Natural killer cell (primary cell): ENCODE results near the gene HOXA2. TPM values are rescaled to one million over a fixed set of nuclear protein-coding genes. Genes with fewer than 3 reads are reported as not detected.

Experiments used
- ATAC-seq, 3 donors: fragments of 150-1000 bp in 2 of 3; fragments of 200-7000 bp in 1 of 3; cut with Tn5 transposase; 1 replicate in 1 of 3; 2 replicates in 2 of 3; pipeline ENCODE4 v1.10.0; 2021; ENCODE audit warnings: mild to moderate bottlenecking in 2 of 3, moderate library complexity in 2 of 3
- DNase-seq, 2 donors: peaks; one replicate each; pipeline versions ENCODE4 v3.0.0 to v3.0.0-alpha.2; 2013 to 2021; ENCODE audit warnings: mixed read lengths in 1 of 2
- H3K27ac ChIP-seq: one replicate; pipeline ENCODE4 v1.5.1; 2013; ENCODE audit warnings: mild to moderate bottlenecking, low read length
- H3K27me3 ChIP-seq: one replicate; pipeline ENCODE4 v1.6.1; 2013; ENCODE audit warnings: low read length; ENCODE audit not compliant: control insufficient read depth, insufficient read depth
- H3K36me3 ChIP-seq: one replicate; pipeline ENCODE4 v1.6.1; 2013; ENCODE audit warnings: low read length; ENCODE audit not compliant: control insufficient read depth, insufficient read depth
- H3K4me1 ChIP-seq: one replicate; pipeline ENCODE4 v1.6.1; 2013; ENCODE audit warnings: low read length; ENCODE audit not compliant: control insufficient read depth, insufficient read depth
- H3K4me3 ChIP-seq: one replicate; pipeline ENCODE4 v1.5.1; 2013; ENCODE audit warnings: low read length
- H3K9me3 ChIP-seq: one replicate; pipeline ENCODE4 v1.6.1; 2013; ENCODE audit warnings: low read length; ENCODE audit not compliant: control insufficient read depth, insufficient read depth
- H3K27ac Mint-ChIP-seq, 2 donors: one replicate each; pipeline ENCODE4 v1.8.0; 2022; ENCODE audit warnings: mild to moderate bottlenecking in 2 of 2, mixed read lengths in 2 of 2, moderate library complexity in 1 of 2
- H3K27me3 Mint-ChIP-seq, 2 donors: one replicate each; pipeline ENCODE4 v1.8.0; 2022; ENCODE audit warnings: low read depth in 2 of 2, mixed read lengths in 2 of 2
- H3K36me3 Mint-ChIP-seq: one replicate; pipeline ENCODE4 v1.8.0; 2022; ENCODE audit warnings: mixed read lengths
- H3K4me1 Mint-ChIP-seq, 2 donors: one replicate each; pipeline ENCODE4 v1.8.0; 2022; ENCODE audit warnings: mixed read lengths in 2 of 2
- H3K4me3 Mint-ChIP-seq: one replicate; pipeline ENCODE4 v1.8.0; 2022; ENCODE audit warnings: mild to moderate bottlenecking, moderate library complexity, mixed read lengths
- H3K9me3 Mint-ChIP-seq, 2 donors: one replicate each; pipeline ENCODE4 v1.8.0; 2022; ENCODE audit warnings: mixed read lengths in 2 of 2
- CTCF ChIP-seq: fragments of 200-600 bp; IDR thresholded peaks from one replicate; pipeline ENCODE4 v1.8.0; 2022; ENCODE audit warnings: antibody characterized with exemption
- WGBS: methylation state at CpG from one replicate; pipeline ENCODE4 v1.1.7; 2013; ENCODE audit warnings: missing lambda C conversion rate; ENCODE audit not compliant: insufficient coverage; 5-methylcytosine and 5-hydroxymethylcytosine counted together
- intact Hi-C: fragments of 100-400 bp; cut with micrococcal nuclease; formaldehyde crosslinking; loops from one replicate; pipeline ENCODE4 v1.14.2; 2022
- total RNA-seq, 4 donors: library from RNA; stranded (reverse); fragments of 120-200 nt in 1 of 4; gene quantifications; one replicate each; pipeline versions ENCODE4 v1.2.3 to v1.2.4, GENCODE V29; 2013 to 2022

HOXA2 gene
- total RNA-seq, 3 donors from 2014 or later (not counting 1 experiment from before 2014, with no cell fraction given): not detected

GRCh38 chr7:27141137-27141922 lies 38.8 kb upstream of the HOXA2 start:
- no peaks in the 10 kb centered on the region for H3K9me3 ChIP-seq
- peaks cover 3% of the 10 kb centered on the region for H3K4me1 ChIP-seq
- Mint-ChIP-seq H3K27me3 (peaks cover 40 to 56% of the 10 kb centered on the region in 2 donors), H3K27ac (no peak overlapping the region), H3K4me1 (peaks cover 0 to 10% of the 10 kb centered on the region in 2 donors), H3K36me3 (no peaks in the 10 kb centered on the region), H3K4me3 (peak overlapping the region; percentile 2), H3K9me3 (no peaks in the 10 kb centered on the region)
- no peak for TF ChIP-seq CTCF
- peaks cover 9% of the 10 kb centered on the region for H3K27me3 ChIP-seq
- DNase-seq (no peak), ATAC-seq (no peak)
- intact Hi-C loops: no loop called here
- H3K36me3 ChIP-seq: no peaks in the 10 kb centered on the region
- WGBS: 96% methylated on average over 15 of the region's 18 CpGs
- H3K27ac ChIP-seq: no peak overlapping the region
- no peak overlapping the region for H3K4me3 ChIP-seq

- peaks cover 3% of the 10 kb centered on the region for H3K4me1 ChIP-seq
- no peaks in the 10 kb centered on the region for H3K36me3 ChIP-seq
- no peak overlapping the region for H3K27ac ChIP-seq
- no peak for TF ChIP-seq CTCF
- ATAC-seq: no peak
- no peak for DNase-seq
- Mint-ChIP-seq H3K4me1 (peaks cover 0 to 10% of the 10 kb centered on the region in 2 donors), H3K36me3 (no peaks in the 10 kb centered on the region), H3K27me3 (peaks cover 36 to 56% of the 10 kb centered on the region in 2 donors), H3K27ac (no peak overlapping the region), H3K4me3 (no peak overlapping the region), H3K9me3 (no peaks in the 10 kb centered on the region)
- intact Hi-C loops: no loop called here
- 95% methylated on average over 15 of the region's 15 CpGs for WGBS
- peaks cover 9% of the 10 kb centered on the region for H3K27me3 ChIP-seq
- no peaks in the 10 kb centered on the region for H3K9me3 ChIP-seq
- no peak overlapping the region for H3K4me3 ChIP-seq
Measured at GRCh38 chr7:27140126-27140857, 37.8 kb upstream of the HOXA2 start.

- H3K9me3 Mint-ChIP-seq: no peaks in the 10 kb centered on the region
- ATAC-seq: no peak
- no peak for DNase-seq
- H3K27me3 Mint-ChIP-seq: peaks cover 37 to 59% of the 10 kb centered on the region in 2 donors
- H3K4me3 ChIP-seq: no peak overlapping the region
- H3K27me3 ChIP-seq: peaks cover 9% of the 10 kb centered on the region
- no peak overlapping the region for H3K4me3 Mint-ChIP-seq
- intact Hi-C loops: no loop called here
- H3K27ac Mint-ChIP-seq: no peak overlapping the region
- no peaks in the 10 kb centered on the region for H3K36me3 Mint-ChIP-seq
- peaks cover 3% of the 10 kb centered on the region for H3K4me1 ChIP-seq
- peaks cover 0 to 10% of the 10 kb centered on the region in 2 donors for H3K4me1 Mint-ChIP-seq
- H3K36me3 ChIP-seq: no peaks in the 10 kb centered on the region
- TF ChIP-seq CTCF: no peak
- whole genome bisulfite sequencing: 96% methylated on average over 53 of the region's 53 CpGs
- H3K9me3 ChIP-seq: no peaks in the 10 kb centered on the region
- H3K27ac ChIP-seq: no peak overlapping the region
Measured at GRCh38 chr7:27139334-27140125, 37.0 kb upstream of the HOXA2 start.
